ENCODE data around the gene FAM43A. TPM values are rescaled to one million over a fixed set of nuclear protein-coding genes. Genes with fewer than 3 reads are reported as not detected.

The FAM43A gene
- total and polyA plus RNA-seq, 9 of the 15 experiments (the other 6 are each of a cell fraction or from before 2014, with no cell fraction given), result 0.03 to 1.2 (median 0.21) TPM

- TF ChIP-seq BRF2 (IDR thresholded peaks at IDR 0.05; ENCODE audit: borderline replicate concordance, insufficient read depth, insufficient read length), result no peak
- no peak for TF ChIP-seq CHCHD3 (CRISPR knock-in tag; IDR thresholded peaks at IDR 0.05)
- TF ChIP-seq HSF4 (CRISPR knock-in tag; IDR thresholded peaks at IDR 0.05; ENCODE audit: borderline replicate concordance), result no peak
- TF ChIP-seq HINFP (tag; conservative IDR thresholded peaks at IDR 0.05; ENCODE audit: low read depth), result no peak
- TF ChIP-seq SIN3B (IDR thresholded peaks at IDR 0.05; ENCODE audit: low read depth), result no peak
- TF ChIP-seq POLR2B (IDR thresholded peaks at IDR 0.05; ENCODE audit: low read depth, partially characterized antibody), result no peak
- no peak for TF ChIP-seq XRCC4 (IDR thresholded peaks at IDR 0.05; ENCODE audit: extremely low read depth, insufficient read depth, insufficient read length)
- no peak for TF ChIP-seq RBM34 (IDR thresholded peaks at IDR 0.05; ENCODE audit: borderline replicate concordance, insufficient read depth, low read length)
- TF ChIP-seq KLF13 (tag; IDR thresholded peaks at IDR 0.05; ENCODE audit: borderline replicate concordance, low read depth), result no peak
- TF ChIP-seq SMAD1 (IDR thresholded peaks at IDR 0.05; ENCODE audit: low read depth, low read length, partially characterized antibody), result no peak
- TF ChIP-seq ATF3 (IDR thresholded peaks at IDR 0.05), result peak; percentile 85
- peak; percentile 86 for TF ChIP-seq ATF3 (CRISPR knock-in tag; conservative IDR thresholded peaks at IDR 0.05)
- TF ChIP-seq SETDB1 (IDR thresholded peaks at IDR 0.05; ENCODE audit: low read length), result no peak
- TF ChIP-seq CHD2 (IDR thresholded peaks at IDR 0.05; ENCODE audit: low read depth, low read length), result no peak
- no peak for TF ChIP-seq RBM25 (IDR thresholded peaks at IDR 0.05; ENCODE audit: low read depth, low read length, severe bottlenecking)
- no peak for TF ChIP-seq THAP12 (CRISPR knock-in tag; IDR thresholded peaks at IDR 0.05)
- TF ChIP-seq ZBTB7A (IDR thresholded peaks at IDR 0.05; ENCODE audit: borderline replicate concordance, control insufficient read depth, low read depth, low read length), result peak; percentile 46; the same call in 1 of the 2 replicates
- no peak for TF ChIP-seq HDAC6 (IDR thresholded peaks at IDR 0.05; ENCODE audit: low read depth, low read length)
- TF ChIP-seq CEBPG (CRISPR knock-in tag; IDR thresholded peaks at IDR 0.05), result no peak
- no peak for TF ChIP-seq CEBPG (tag; conservative IDR thresholded peaks at IDR 0.05 in 1 of 2, IDR thresholded peaks at IDR 0.05 in 1 of 2)
- TF ChIP-seq NFE2 (IDR thresholded peaks at IDR 0.05; ENCODE audit: low read depth), result no peak
- TF ChIP-seq ATF4 (CRISPR knock-in tag; IDR thresholded peaks at IDR 0.05), result no peak
Measured at GRCh38 chr3:194682694-194683310, 2.9 kb upstream of the FAM43A start (continued).

Data from K562 (cell line).